Kidney (tissue), 14 donors: ENCODE measurements around the gene SGPL1. TPM values are rescaled to one million over a fixed set of nuclear protein-coding genes. Genes with fewer than 3 reads are reported as not detected.

Source experiments
- DNase-seq, 5 donors: peaks; one replicate each; pipeline ENCODE4 v3.0.0-alpha.2; 2013 to 2020
- FAIRE-seq: peaks from 2 replicates; lab custom pipeline; 2012; peaks lifted over from hg19 to GRCh38; lab: Jason Lieb, UNC
- H3K27ac ChIP-seq, 2 donors: one replicate each; pipeline ENCODE4 v1.7.0; 2013; ENCODE audit warnings: low read depth in 2 of 2, low read length in 2 of 2, inconsistent platforms in 1 of 2
- H3K27me3 ChIP-seq: one replicate; pipeline ENCODE4 v1.7.1; 2013; ENCODE audit warnings: low read length, inconsistent platforms; ENCODE audit not compliant: control insufficient read depth, insufficient read depth
- H3K36me3 ChIP-seq, 3 donors: one replicate each; pipeline versions ENCODE4 v1.7.0 to v1.7.1; 2013; ENCODE audit warnings: low read length in 3 of 3, control low read depth in 1 of 3, inconsistent platforms in 1 of 3; ENCODE audit not compliant: insufficient read depth in 3 of 3, control insufficient read depth in 2 of 3
- H3K4me1 ChIP-seq, 3 donors: one replicate each; pipeline versions ENCODE4 v1.7.0 to v1.7.1; 2013; ENCODE audit warnings: low read length in 3 of 3, inconsistent platforms in 1 of 3, low read depth in 1 of 3; ENCODE audit not compliant: control insufficient read depth in 2 of 3, insufficient read depth in 2 of 3
- H3K4me3 ChIP-seq, 3 donors: one replicate each; pipeline versions ENCODE4 v1.7.0 to v1.8.1; 2013; ENCODE audit warnings: low read length in 3 of 3, control low read depth in 1 of 3, inconsistent platforms in 1 of 3
- H3K9ac ChIP-seq, 3 donors: one replicate each; pipeline versions ENCODE4 v1.7.0 to v1.7.1; 2013; ENCODE audit warnings: low read length in 3 of 3, control low read depth in 1 of 3, inconsistent platforms in 1 of 3
- H3K9me3 ChIP-seq, 3 donors: one replicate each; pipeline versions ENCODE4 v1.7.0 to v1.7.1; 2013; ENCODE audit warnings: low read length in 3 of 3, control low read depth in 1 of 3, inconsistent platforms in 1 of 3; ENCODE audit not compliant: control insufficient read depth in 2 of 3, insufficient read depth in 1 of 3
- intact Hi-C: fragments of 100-400 bp; cut with DNase I; formaldehyde crosslinking; loops from one replicate; pipeline ENCODE4 v1.11.1; 2022
- polyA plus RNA-seq: library from polyadenylated mRNA; stranded (reverse); fragments of 350-450 nt; fragmentation: Illumina TruSeq; extraction: RNeasy Lipid Tissue Mini Kit (QIAGEN cat#74804); gene quantifications from one replicate; pipeline ENCODE4 v1.2.3, GENCODE V29; 2014; ENCODE audit warnings: low read depth, low replicate concordance; ENCODE audit not compliant: insufficient read depth
- total RNA-seq: library from RNA; stranded (reverse); fragmentation: NEBNext Ultra II Directional; extraction: Animal tissue kit (Norgen Biotek cat#: 25700); gene quantifications from one replicate; pipeline ENCODE4 v1.2.1, GENCODE V29; 2021
- TF ChIP-seq, protein P1 (sequence below): IDR thresholded peaks from 3 replicates; pipeline ENCODE4 v1.5.1; 2012; ENCODE audit warnings: mild to moderate bottlenecking, moderate library complexity, borderline replicate concordance; ENCODE audit not compliant: insufficient read depth; ENCODE audit errors: extremely low read depth
- donor health status: control.
- donor health status: control.
- donor health status: control.
- donor health status: control.
- donor health status: control.
- donor health status: DM: yes; HTN: yes; CAD: no.
- donor health status: Normal renal cell carcinoma (clear cell type).

SGPL1 gene
- total and polyA plus RNA-seq, 2 donors from 2014 or later, result 13.5 to 105 TPM

DNA sequence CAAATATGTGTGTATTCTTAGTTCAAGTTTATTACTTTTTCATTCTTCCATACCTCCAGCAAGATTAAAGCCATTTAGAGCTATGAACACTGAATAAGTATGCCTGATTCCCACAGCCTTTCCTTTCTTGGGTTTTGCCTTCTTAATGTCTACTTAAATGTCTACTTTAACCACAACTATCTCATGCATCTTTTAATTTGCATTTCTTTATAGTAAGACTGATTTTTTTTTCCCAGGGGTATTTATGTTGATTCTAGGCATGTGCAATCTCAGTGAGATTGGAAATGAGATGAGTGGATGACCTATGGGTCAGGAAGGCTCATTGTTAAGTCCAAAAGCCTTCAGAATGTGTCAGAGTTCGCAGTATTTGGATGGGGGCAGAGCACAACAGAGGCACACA lies 69.0 kb downstream of the SGPL1 start:
- H3K27ac ChIP-seq, result no peak overlapping the region
- H3K9ac ChIP-seq, result no peak overlapping the region
- TF ChIP-seq, protein P1, sequence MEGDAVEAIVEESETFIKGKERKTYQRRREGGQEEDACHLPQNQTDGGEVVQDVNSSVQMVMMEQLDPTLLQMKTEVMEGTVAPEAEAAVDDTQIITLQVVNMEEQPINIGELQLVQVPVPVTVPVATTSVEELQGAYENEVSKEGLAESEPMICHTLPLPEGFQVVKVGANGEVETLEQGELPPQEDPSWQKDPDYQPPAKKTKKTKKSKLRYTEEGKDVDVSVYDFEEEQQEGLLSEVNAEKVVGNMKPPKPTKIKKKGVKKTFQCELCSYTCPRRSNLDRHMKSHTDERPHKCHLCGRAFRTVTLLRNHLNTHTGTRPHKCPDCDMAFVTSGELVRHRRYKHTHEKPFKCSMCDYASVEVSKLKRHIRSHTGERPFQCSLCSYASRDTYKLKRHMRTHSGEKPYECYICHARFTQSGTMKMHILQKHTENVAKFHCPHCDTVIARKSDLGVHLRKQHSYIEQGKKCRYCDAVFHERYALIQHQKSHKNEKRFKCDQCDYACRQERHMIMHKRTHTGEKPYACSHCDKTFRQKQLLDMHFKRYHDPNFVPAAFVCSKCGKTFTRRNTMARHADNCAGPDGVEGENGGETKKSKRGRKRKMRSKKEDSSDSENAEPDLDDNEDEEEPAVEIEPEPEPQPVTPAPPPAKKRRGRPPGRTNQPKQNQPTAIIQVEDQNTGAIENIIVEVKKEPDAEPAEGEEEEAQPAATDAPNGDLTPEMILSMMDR, result no peak
- H3K36me3 ChIP-seq, result peaks cover 0 to 23% (median 17%) of the 10 kb centered on the region in 3 donors
- FAIRE-seq, result no peak
- no peaks in the 10 kb centered on the region for H3K27me3 ChIP-seq
- peaks cover 3 to 15% (median 13%) of the 10 kb centered on the region in 3 donors for H3K4me1 ChIP-seq
- intact Hi-C loops, result loop anchor here (10.0 kb wide), 2 partner anchors 70 to 420 kb away; partner anchors contain the start of gene SGPL1
- H3K4me3 ChIP-seq, result no peak overlapping the region
- no peaks in the 10 kb centered on the region for H3K9me3 ChIP-seq
- no peak for DNase-seq

DNA sequence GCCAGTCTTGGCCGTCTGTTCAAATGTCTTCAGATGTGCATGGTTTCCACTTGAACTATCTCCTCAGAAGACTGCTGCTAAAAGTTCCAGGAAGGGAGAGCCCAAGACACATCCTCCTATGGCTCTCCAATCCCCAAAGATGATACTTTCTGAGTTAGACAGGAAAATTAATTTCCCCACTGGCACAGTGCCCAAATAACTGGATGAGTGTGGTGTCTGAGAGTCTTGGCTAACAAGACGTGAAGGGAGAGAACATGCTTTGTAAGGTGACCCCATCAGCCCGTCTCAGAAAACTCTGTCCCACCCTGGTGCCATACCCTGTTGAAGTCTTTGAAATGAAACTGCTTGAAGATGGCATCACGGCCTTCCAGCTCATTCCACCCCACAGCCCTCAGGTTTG lies 69.7 kb downstream of the SGPL1 start:
- no peak for FAIRE-seq
- intact Hi-C loops, result loop anchor here (10.0 kb wide), 2 partner anchors 71 to 421 kb away; partner anchors contain the start of gene SGPL1
- no peak overlapping the region for H3K4me3 ChIP-seq
- no peaks in the 10 kb centered on the region for H3K27me3 ChIP-seq
- H3K4me1 ChIP-seq, result peaks cover 3 to 15% (median 15%) of the 10 kb centered on the region in 3 donors
- TF ChIP-seq, protein P1, result no peak
- no peak for DNase-seq
- H3K27ac ChIP-seq, result peak overlapping the region in 1 of 2 donors; percentile 35
- no peaks in the 10 kb centered on the region for H3K9me3 ChIP-seq
- H3K9ac ChIP-seq, result no peak overlapping the region
- H3K36me3 ChIP-seq, result peaks cover 0 to 23% (median 17%) of the 10 kb centered on the region in 3 donors

DNA sequence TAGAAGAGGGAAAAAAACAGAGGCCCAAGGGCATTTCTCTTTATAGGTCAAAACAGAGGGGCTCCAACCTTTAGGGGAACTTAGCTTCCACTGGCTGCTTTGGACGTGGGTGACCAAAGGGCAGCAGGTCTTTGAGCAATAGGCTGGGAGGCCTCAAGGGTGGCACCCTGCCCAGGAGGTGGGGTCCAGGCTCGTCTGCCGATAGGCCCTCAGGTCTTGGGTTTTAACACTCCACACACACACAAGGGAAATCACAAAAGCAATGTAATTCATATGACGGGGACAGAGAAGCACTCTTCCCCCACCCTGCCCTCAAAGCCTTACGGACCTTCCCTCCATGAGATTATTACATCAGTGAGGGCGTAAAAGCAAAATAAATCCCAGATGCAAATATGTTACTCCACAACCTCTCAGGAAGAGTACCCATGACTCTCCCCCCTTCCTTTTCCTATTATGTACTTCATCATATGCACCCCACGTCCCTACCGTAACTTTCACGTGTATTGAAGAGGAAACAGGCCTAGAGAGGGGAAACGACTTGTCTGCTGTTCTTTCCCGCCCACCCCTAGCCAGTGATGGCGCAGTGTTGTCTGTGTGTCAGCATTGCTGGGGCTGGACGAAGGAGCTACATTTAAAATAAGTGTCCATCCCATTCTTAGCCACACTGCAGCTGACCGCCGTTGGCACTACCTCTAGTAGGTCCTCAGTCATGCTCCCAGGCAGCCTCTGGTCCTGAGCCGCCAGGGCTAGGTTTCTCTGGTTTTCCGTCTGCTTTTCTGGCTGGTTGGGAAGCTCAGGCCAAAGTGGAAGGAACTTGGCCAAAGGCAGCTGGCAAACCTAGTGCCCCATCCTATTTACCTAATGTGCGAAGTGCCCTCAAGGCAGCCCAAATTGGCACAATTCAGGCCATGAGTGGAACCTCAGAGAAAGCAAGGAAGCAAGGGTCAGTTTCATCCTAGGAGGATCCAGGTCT lies 70.5 kb downstream of the SGPL1 start:
- FAIRE-seq, result no peak
- Histone ChIP-seq H3K27me3 (no peaks in the 10 kb centered on the region), H3K4me3 (peak overlapping the region in 2 of 3 donors; percentile 10 to 79), H3K9me3 (no peaks in the 10 kb centered on the region), H3K27ac (peak overlapping the region in 1 of 2 donors; percentile 50), H3K36me3 (peaks cover 0 to 23% (median 17%) of the 10 kb centered on the region in 3 donors), H3K4me1 (peaks cover 3 to 19% (median 18%) of the 10 kb centered on the region in 3 donors), H3K9ac (no peak overlapping the region)
- no peak for DNase-seq
- TF ChIP-seq, protein P1, result no peak
- intact Hi-C loops, result loop anchor here (10.0 kb wide), 2 partner anchors 71 to 421 kb away; partner anchors contain the start of gene SGPL1
